HepG2 (cell line): Measurements from ENCODE around the gene PPCS. TPM values are rescaled to one million over a fixed set of nuclear protein-coding genes. Genes with fewer than 3 reads are reported as not detected.

Source experiments
- ATAC-seq: fragments of 200-7000 bp; cut with Tn5 transposase; 3 replicates; pipeline ENCODE4 v1.9.1; 2020; ENCODE audit warnings: mild to moderate bottlenecking, moderate library complexity
- BruUV-seq: library from RNA; stranded (reverse); fragments of 400-500 nt; replicated peaks from 2 replicates; lab custom pipeline; 2021; lab: Mats Ljungman, UMichigan
- CTCF ChIA-PET: fragments of 300-600 bp; formaldehyde crosslinking; extraction: SDS; loops from one replicate; lab custom pipeline; 2021; ENCODE audit warnings: low total read pairs, inconsistent platforms, low intra/inter-chr PET ratio; lab: Yijun Ruan, JAX
- POLR2A ChIA-PET: fragments of 350-600 bp; sonication (Branson Sonifier 250); formaldehyde crosslinking; loops from one replicate; lab custom pipeline; 2020; ENCODE audit warnings: antibody characterized with exemption, inconsistent platforms; lab: Yijun Ruan, JAX
- DNase-seq: peaks from one replicate; pipeline ENCODE4 v3.0.0-alpha.2; 2015; ENCODE audit warnings: low spot score
- FAIRE-seq: peaks from 3 replicates; lab custom pipeline; 2011; peaks lifted over from hg19 to GRCh38; lab: Jason Lieb, UNC
- H2AFZ ChIP-seq: one replicate; pipeline ENCODE4 v1.6.1; 2011; ENCODE audit warnings: low read length, inconsistent platforms
- H3K27ac ChIP-seq: fragments of 300-600 bp; 3 replicates; pipeline ENCODE4 v1.8.0; 2011; ENCODE audit warnings: mixed run types, mild to moderate bottlenecking, mixed read lengths, low read length, inconsistent platforms; ENCODE audit not compliant: insufficient read depth; ENCODE audit errors: extremely low read length
- H3K27me3 ChIP-seq, 2 experiments: fragments of 200-600 bp in 1 of 2; 2 replicates in 1 of 2; 3 replicates in 1 of 2; pipeline versions ENCODE4 v1.6.0 to v1.8.0; 2011; ENCODE audit warnings: low read length in 2 of 2, mild to moderate bottlenecking in 2 of 2, moderate library complexity in 2 of 2, inconsistent platforms in 1 of 2; ENCODE audit not compliant: insufficient read depth in 2 of 2, control insufficient read depth in 1 of 2
- H3K36me3 ChIP-seq, 2 experiments: fragments of 200-600 bp in 1 of 2; replicated peaks in 1 of 2; 2 replicates in 1 of 2; 3 replicates in 1 of 2; pipeline versions ENCODE4 v1.5.1 to v1.8.0; 2011; ENCODE audit warnings: low read length in 2 of 2, inconsistent platforms in 1 of 2; ENCODE audit not compliant: insufficient read depth in 2 of 2, control insufficient read depth in 1 of 2
- H3K4me1 ChIP-seq: 2 replicates; pipeline ENCODE4 v1.5.1; 2012; ENCODE audit warnings: low read length, inconsistent platforms; ENCODE audit not compliant: insufficient read depth
- H3K4me2 ChIP-seq: 2 replicates; pipeline ENCODE4 v1.6.0; 2011; ENCODE audit warnings: low read depth, low read length, inconsistent platforms
- H3K4me3 ChIP-seq, 3 experiments: fragments of 200-600 bp in 1 of 3; sonication (generic), shearing (Covaris generic) in 1 of 3; replicated peaks in 1 of 3; 2 replicates each; pipeline ENCODE4 v1.5.1; 2011 to 2016; ENCODE audit warnings: low read length in 3 of 3, inconsistent platforms in 2 of 3, low read depth in 2 of 3, mild to moderate bottlenecking in 2 of 3, control low read depth in 1 of 3, mixed read lengths in 1 of 3; ENCODE audit not compliant: insufficient read depth in 1 of 3
- H3K79me2 ChIP-seq: one replicate; pipeline ENCODE4 v1.6.1; 2011; ENCODE audit warnings: low read length, inconsistent platforms; ENCODE audit not compliant: insufficient read depth
- H3K9ac ChIP-seq: 2 replicates; pipeline ENCODE4 v1.6.0; 2011; ENCODE audit warnings: mild to moderate bottlenecking, low read depth, low read length, inconsistent platforms; ENCODE audit not compliant: insufficient read depth
- H3K9me3 ChIP-seq: 2 replicates; pipeline ENCODE4 v1.5.1; 2012; ENCODE audit warnings: mild to moderate bottlenecking, low read length
- H4K20me1 ChIP-seq: 2 replicates; pipeline ENCODE4 v1.6.0; 2011; ENCODE audit warnings: inconsistent platforms, mild to moderate bottlenecking, low read length, moderate library complexity; ENCODE audit not compliant: insufficient read depth
- FOXP1 ChIP-seq, 2 experiments: fragments of 450-650 bp in 1 of 2; IDR thresholded peaks; 2 replicates each; pipeline ENCODE4 v1.6.1; 2017 to 2018; ENCODE audit warnings: antibody characterized with exemption in 1 of 2
- HNF4G ChIP-seq, 2 experiments: sonication (generic) in 1 of 2; formaldehyde crosslinking in 1 of 2; IDR thresholded peaks; 2 replicates each; pipeline versions ENCODE4 v1.4.0 to v1.6.1; 2011 to 2020; ENCODE audit warnings: borderline replicate concordance in 2 of 2, low read depth in 2 of 2, mild to moderate bottlenecking in 2 of 2, low read length in 1 of 2, missing genetic modification reagents in 1 of 2, moderate library complexity in 1 of 2
- IRX3 ChIP-seq: sonication (generic); formaldehyde crosslinking; IDR thresholded peaks from 2 replicates; pipeline ENCODE4 v1.8.1; 2023; ENCODE audit warnings: mild to moderate bottlenecking, low read depth, missing genetic modification reagents, borderline replicate concordance
- REPIN1 ChIP-seq: sonication (generic); formaldehyde crosslinking; IDR thresholded peaks from 2 replicates; pipeline ENCODE4 v1.8.0; 2022; ENCODE audit warnings: missing genetic modification reagents, low read depth, mild to moderate bottlenecking, borderline replicate concordance
- SATB2 ChIP-seq: sonication (generic); formaldehyde crosslinking; IDR thresholded peaks from 2 replicates; pipeline ENCODE4 v1.5.0; 2020; ENCODE audit warnings: missing genetic modification reagents
- TBX2 ChIP-seq: sonication (generic); formaldehyde crosslinking; IDR thresholded peaks from 2 replicates; pipeline ENCODE4 v1.5.0; 2020; ENCODE audit warnings: missing genetic modification reagents, mild to moderate bottlenecking, borderline replicate concordance
- ZBTB38 ChIP-seq: sonication (generic); formaldehyde crosslinking; IDR thresholded peaks from 2 replicates; pipeline ENCODE4 v1.5.1; 2020; ENCODE audit warnings: mild to moderate bottlenecking, missing genetic modification reagents
- ZMYM4 ChIP-seq: sonication (generic); formaldehyde crosslinking; IDR thresholded peaks from 2 replicates; pipeline ENCODE4 v1.8.1; 2023; ENCODE audit warnings: mild to moderate bottlenecking, missing genetic modification reagents
- ZNF296 ChIP-seq: sonication (generic); formaldehyde crosslinking; conservative IDR thresholded peaks from 2 replicates; pipeline ENCODE4 v1.5.0; 2020; ENCODE audit warnings: mild to moderate bottlenecking, missing genetic modification reagents
- ZNF567 ChIP-seq: sonication (generic); formaldehyde crosslinking; IDR thresholded peaks from 2 replicates; pipeline ENCODE4 v1.8.1; 2023; ENCODE audit warnings: mild to moderate bottlenecking, missing genetic modification reagents, borderline replicate concordance
- WGBS: methylation state at CpG from one replicate; pipeline ENCODE4 v1.1.6; 2017; ENCODE audit warnings: low lambda C conversion rate; 5-methylcytosine and 5-hydroxymethylcytosine counted together
- in situ Hi-C: cut with HindIII; loops from 2 replicates; pipeline ENCODE4 v1.10.0; 2017; ENCODE audit warnings: low pct_unique_long_range_greater_than_20kb; ENCODE audit not compliant: extremely low pct_ligation_motif_present
- intact Hi-C: fragments of 100-400 bp; cut with micrococcal nuclease; formaldehyde crosslinking; loops from one replicate; pipeline ENCODE4 v1.10.0; 2022; ENCODE audit not compliant: unreplicated experiment
- polyA plus RNA-seq, 8 experiments: library from polyadenylated mRNA; depleted of rRNA in 3 of 8; stranded (reverse) in 7 of 8; unstranded in 1 of 8; fragments of >200 nt; fragmentation: Illumina TruSeq in 4 of 8; extraction: Trizol in 4 of 8; gene quantifications; 2 replicates each; pipeline versions ENCODE4 v1.2.1 to v1.2.3, GENCODE V29; 2011 to 2016; ENCODE audit warnings: low read depth in 4 of 8, missing spikeins in 1 of 8, mixed read lengths in 1 of 8; ENCODE audit not compliant: insufficient read depth in 1 of 8
- total RNA-seq, 5 experiments: library from RNA; depleted of rRNA; stranded (reverse); fragments of >200 nt; fragmentation: Illumina TruSeq; extraction: Trizol; gene quantifications; 2 replicates each; pipeline ENCODE4 v1.2.3, GENCODE V29; 2016; ENCODE audit warnings: low read depth in 1 of 5
- TF ChIP-seq, protein P1 (sequence below): sonication (generic); formaldehyde crosslinking; IDR thresholded peaks from 2 replicates; pipeline ENCODE4 v1.8.0; 2022; ENCODE audit warnings: missing genetic modification reagents, mild to moderate bottlenecking, moderate library complexity, borderline replicate concordance
- TF ChIP-seq, protein P2 (sequence below): IDR thresholded peaks from 2 replicates; pipeline ENCODE4 v1.6.1; 2012; ENCODE audit warnings: low read depth, low read length, improper control_type of control experiment
- TF ChIP-seq, protein P3 (sequence below): IDR thresholded peaks from 2 replicates; pipeline ENCODE4 v1.6.1; 2012; ENCODE audit warnings: inconsistent platforms
- TF ChIP-seq, protein P4 (sequence below): IDR thresholded peaks from 2 replicates; pipeline ENCODE4 v1.4.0; 2020; ENCODE audit warnings: mild to moderate bottlenecking, missing genetic modification reagents

The PPCS gene
- total and polyA plus RNA-seq, 2 of the 13 experiments (the other 11 are each of a cell fraction or from before 2014, with no cell fraction given), result 13.4 to 38.9 TPM

DNA sequence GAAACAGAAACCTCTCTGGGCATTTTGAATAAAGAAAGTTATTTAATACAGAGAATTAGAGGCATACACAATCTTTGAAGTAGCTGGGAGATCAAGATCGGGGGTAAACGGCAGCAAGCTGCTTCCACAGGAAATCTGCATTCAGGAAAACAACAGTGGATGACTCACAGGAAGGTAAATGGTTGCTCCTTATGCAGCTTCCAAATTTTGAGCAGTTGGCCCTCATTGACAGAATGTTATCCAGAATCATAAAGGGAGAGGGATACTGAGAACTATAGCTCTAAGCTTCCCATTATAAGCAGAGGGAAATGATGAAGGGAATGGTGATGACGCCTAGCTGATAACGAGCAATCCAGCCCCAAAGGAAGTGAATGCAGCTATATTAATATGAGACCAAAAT is 29.1 kb upstream of the PPCS start (continued):
- TF ChIP-seq HNF4G (IDR thresholded peaks at IDR 0.05; ENCODE audit: borderline replicate concordance, low read depth, low read length) (no peak), HNF4G (CRISPR knock-in tag; IDR thresholded peaks at IDR 0.05; ENCODE audit: borderline replicate concordance, low read depth) (no peak), FOXP1 (IDR thresholded peaks at IDR 0.05) (no peak), FOXP1 (CRISPR knock-in tag; IDR thresholded peaks at IDR 0.05) (no peak), TBX2 (no peak)
- TF ChIP-seq, protein P1, sequence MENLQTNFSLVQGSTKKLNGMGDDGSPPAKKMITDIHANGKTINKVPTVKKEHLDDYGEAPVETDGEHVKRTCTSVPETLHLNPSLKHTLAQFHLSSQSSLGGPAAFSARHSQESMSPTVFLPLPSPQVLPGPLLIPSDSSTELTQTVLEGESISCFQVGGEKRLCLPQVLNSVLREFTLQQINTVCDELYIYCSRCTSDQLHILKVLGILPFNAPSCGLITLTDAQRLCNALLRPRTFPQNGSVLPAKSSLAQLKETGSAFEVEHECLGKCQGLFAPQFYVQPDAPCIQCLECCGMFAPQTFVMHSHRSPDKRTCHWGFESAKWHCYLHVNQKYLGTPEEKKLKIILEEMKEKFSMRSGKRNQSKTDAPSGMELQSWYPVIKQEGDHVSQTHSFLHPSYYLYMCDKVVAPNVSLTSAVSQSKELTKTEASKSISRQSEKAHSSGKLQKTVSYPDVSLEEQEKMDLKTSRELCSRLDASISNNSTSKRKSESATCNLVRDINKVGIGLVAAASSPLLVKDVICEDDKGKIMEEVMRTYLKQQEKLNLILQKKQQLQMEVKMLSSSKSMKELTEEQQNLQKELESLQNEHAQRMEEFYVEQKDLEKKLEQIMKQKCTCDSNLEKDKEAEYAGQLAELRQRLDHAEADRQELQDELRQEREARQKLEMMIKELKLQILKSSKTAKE (CRISPR knock-in tag), result no peak

DNA sequence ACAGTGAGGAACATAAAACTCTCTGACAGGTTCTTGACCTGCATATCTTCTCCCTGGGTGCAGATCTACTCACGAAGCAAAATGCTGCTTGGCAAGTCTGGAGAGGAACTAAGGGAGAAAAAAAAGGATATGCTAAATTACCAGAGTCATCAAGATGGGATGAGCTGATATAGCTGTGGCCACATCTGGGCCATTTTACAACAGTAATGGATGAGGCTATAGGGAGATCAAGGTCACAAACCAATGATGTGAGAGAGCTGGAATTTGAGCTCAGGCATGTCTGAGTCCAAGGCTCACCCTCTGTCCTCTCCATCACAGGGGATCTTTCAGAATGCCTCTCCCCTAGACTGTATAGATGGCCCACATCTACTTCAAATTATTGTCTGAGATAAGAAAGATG is 26.7 kb upstream of the PPCS start:
- Histone ChIP-seq H3K9ac (no peak overlapping the region), H3K36me3 (no peaks in the 10 kb centered on the region), H3K27me3 (no peaks in the 10 kb centered on the region), H3K27ac (no peak overlapping the region), H4K20me1 (no peaks in the 10 kb centered on the region), H3K79me2 (no peaks in the 10 kb centered on the region), H2AFZ (no peak overlapping the region), H3K9me3 (no peaks in the 10 kb centered on the region), H3K4me3 (no peak overlapping the region), H3K4me2 (0 out of 2 replicates have a peak overlapping the region, but pooled peaks have one; percentile 6), H3K4me1 (peaks cover 42% of the 10 kb centered on the region)
- ATAC-seq, result peak; percentile 88
- in situ Hi-C loops, result no loop called here
- no TSS peak for BruUV-seq
- FAIRE-seq, result peak; percentile 26
- ChIA-PET POLR2A (interaction anchor here (1.1 kb wide), 1 partner anchor 28 kb away, joined by 5 read pairs; no protein-coding TSS in a partner anchor), CTCF (no interaction called here)
- 84% methylated on average over 1 of the region's 1 CpG for WGBS
- peak; percentile 31 for DNase-seq
- intact Hi-C loops, result no loop called here
- no peak for TF ChIP-seq REPIN1
- TF ChIP-seq ZNF296 (CRISPR knock-in tag), result no peak
- TF ChIP-seq, protein P2, sequence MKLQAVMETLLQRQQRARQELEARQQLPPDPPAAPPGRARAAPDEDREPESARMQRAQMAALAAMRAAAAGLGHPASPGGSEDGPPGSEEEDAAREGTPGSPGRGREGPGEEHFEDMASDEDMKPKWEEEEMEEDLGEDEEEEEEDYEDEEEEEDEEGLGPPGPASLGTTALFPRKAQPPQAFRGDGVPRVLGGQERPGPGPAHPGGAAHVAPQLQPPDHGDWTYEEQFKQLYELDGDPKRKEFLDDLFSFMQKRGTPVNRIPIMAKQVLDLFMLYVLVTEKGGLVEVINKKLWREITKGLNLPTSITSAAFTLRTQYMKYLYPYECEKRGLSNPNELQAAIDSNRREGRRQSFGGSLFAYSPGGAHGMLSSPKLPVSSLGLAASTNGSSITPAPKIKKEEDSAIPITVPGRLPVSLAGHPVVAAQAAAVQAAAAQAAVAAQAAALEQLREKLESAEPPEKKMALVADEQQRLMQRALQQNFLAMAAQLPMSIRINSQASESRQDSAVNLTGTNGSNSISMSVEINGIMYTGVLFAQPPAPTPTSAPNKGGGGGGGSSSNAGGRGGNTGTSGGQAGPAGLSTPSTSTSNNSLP, result peak; percentile 73
- no peak for TF ChIP-seq SATB2 (CRISPR knock-in tag)
- TF ChIP-seq ZNF567 (CRISPR knock-in tag), result no peak
- TF ChIP-seq, protein P3, sequence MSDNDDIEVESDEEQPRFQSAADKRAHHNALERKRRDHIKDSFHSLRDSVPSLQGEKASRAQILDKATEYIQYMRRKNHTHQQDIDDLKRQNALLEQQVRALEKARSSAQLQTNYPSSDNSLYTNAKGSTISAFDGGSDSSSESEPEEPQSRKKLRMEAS, result no peak
- TF ChIP-seq ZBTB38 (CRISPR knock-in tag), result no peak
- TF ChIP-seq, protein P4, sequence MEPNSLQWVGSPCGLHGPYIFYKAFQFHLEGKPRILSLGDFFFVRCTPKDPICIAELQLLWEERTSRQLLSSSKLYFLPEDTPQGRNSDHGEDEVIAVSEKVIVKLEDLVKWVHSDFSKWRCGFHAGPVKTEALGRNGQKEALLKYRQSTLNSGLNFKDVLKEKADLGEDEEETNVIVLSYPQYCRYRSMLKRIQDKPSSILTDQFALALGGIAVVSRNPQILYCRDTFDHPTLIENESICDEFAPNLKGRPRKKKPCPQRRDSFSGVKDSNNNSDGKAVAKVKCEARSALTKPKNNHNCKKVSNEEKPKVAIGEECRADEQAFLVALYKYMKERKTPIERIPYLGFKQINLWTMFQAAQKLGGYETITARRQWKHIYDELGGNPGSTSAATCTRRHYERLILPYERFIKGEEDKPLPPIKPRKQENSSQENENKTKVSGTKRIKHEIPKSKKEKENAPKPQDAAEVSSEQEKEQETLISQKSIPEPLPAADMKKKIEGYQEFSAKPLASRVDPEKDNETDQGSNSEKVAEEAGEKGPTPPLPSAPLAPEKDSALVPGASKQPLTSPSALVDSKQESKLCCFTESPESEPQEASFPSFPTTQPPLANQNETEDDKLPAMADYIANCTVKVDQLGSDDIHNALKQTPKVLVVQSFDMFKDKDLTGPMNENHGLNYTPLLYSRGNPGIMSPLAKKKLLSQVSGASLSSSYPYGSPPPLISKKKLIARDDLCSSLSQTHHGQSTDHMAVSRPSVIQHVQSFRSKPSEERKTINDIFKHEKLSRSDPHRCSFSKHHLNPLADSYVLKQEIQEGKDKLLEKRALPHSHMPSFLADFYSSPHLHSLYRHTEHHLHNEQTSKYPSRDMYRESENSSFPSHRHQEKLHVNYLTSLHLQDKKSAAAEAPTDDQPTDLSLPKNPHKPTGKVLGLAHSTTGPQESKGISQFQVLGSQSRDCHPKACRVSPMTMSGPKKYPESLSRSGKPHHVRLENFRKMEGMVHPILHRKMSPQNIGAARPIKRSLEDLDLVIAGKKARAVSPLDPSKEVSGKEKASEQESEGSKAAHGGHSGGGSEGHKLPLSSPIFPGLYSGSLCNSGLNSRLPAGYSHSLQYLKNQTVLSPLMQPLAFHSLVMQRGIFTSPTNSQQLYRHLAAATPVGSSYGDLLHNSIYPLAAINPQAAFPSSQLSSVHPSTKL (CRISPR knock-in tag), result 0 out of 2 replicates have a peak, but pooled peaks have one; percentile 23
- TF ChIP-seq IRX3 (CRISPR knock-in tag), result no peak
- TF ChIP-seq ZMYM4 (CRISPR knock-in tag), result no peak
